ENCODE results near the gene PTBP3.

GRCh38 chr9:112316258-112316943 lies 17.0 kb downstream of the PTBP3 start:
- TF ChIP-seq POLR2A (IDR thresholded peaks at IDR 0.05; ENCODE audit: low read depth, low read length) = no peak
- no peak for TF ChIP-seq POLR2AphosphoS5 (IDR thresholded peaks at IDR 0.05; ENCODE audit: low read depth, low read length)

Data from GM12891 (cell line).